Endothelial cell of umbilical vein (primary cell): Measurements from ENCODE around the gene DYRK3. TPM values are rescaled to one million over a fixed set of nuclear protein-coding genes. Genes with fewer than 3 reads are reported as not detected.

Source experiments
- BruUV-seq: library from RNA; stranded (reverse); fragments of 400-500 nt; replicated peaks from 2 replicates; lab custom pipeline; 2021; lab: Mats Ljungman, UMichigan
- CTCF ChIA-PET: fragments of 300-600, 350-600 bp; sonication (Branson Sonifier 250); formaldehyde crosslinking; loops from one replicate; lab custom pipeline; 2021; ENCODE audit warnings: antibody characterized with exemption, inconsistent platforms; lab: Charles Lee
- POLR2A ChIA-PET: fragments of 300-600, 350-600 bp; sonication (Branson Sonifier 250); formaldehyde crosslinking; loops from one replicate; lab custom pipeline; 2021; ENCODE audit warnings: antibody characterized with exemption, inconsistent platforms; lab: Charles Lee
- DNase-seq: peaks from one replicate; pipeline ENCODE4 v3.0.0-alpha.2; 2011; ENCODE audit warnings: low read depth, low spot score
- FAIRE-seq: peaks from 2 replicates; lab custom pipeline; 2011; peaks lifted over from hg19 to GRCh38; lab: Jason Lieb, UNC
- H2AFZ ChIP-seq: 2 replicates; pipeline ENCODE4 v1.6.0; 2012; ENCODE audit warnings: low read depth, low read length, control low read depth, inconsistent platforms
- H3K27ac ChIP-seq: 2 replicates; pipeline ENCODE4 v1.5.1; 2011; ENCODE audit warnings: low read depth, mild to moderate bottlenecking, control low read depth, low read length, moderate library complexity; ENCODE audit not compliant: insufficient read depth
- H3K27me3 ChIP-seq, 2 experiments: 2 replicates each; pipeline versions ENCODE4 v1.6.0 to v1.6.1; 2011; ENCODE audit warnings: low read length in 2 of 2, mixed read lengths in 1 of 2; ENCODE audit not compliant: control insufficient read depth in 2 of 2, insufficient read depth in 2 of 2
- H3K36me3 ChIP-seq, 2 experiments: 2 replicates in 1 of 2; 3 replicates in 1 of 2; pipeline ENCODE4 v1.5.1; 2011; ENCODE audit warnings: low read length in 2 of 2, mild to moderate bottlenecking in 1 of 2, moderate library complexity in 1 of 2; ENCODE audit not compliant: control insufficient read depth in 2 of 2, insufficient read depth in 2 of 2; ENCODE audit errors: extremely low read depth in 1 of 2
- H3K4me1 ChIP-seq: 3 replicates; pipeline ENCODE4 v1.5.1; 2011; ENCODE audit warnings: mild to moderate bottlenecking, low read length; ENCODE audit not compliant: control insufficient read depth, insufficient read depth; ENCODE audit errors: extremely low read depth
- H3K4me2 ChIP-seq: 2 replicates; pipeline ENCODE4 v1.6.1; 2011; ENCODE audit warnings: low read length, control low read depth, mixed read lengths; ENCODE audit not compliant: insufficient read depth
- H3K4me3 ChIP-seq, 3 experiments: fragments of 200-600 bp in 1 of 3; sonication (generic), shearing (Covaris generic) in 1 of 3; replicated peaks in 1 of 3; 2 replicates each; pipeline ENCODE4 v1.5.1; 2011 to 2016; ENCODE audit warnings: control low read depth in 3 of 3, low read length in 3 of 3, mild to moderate bottlenecking in 2 of 3, inconsistent platforms in 1 of 3, low read depth in 1 of 3, moderate library complexity in 1 of 3; ENCODE audit not compliant: insufficient read depth in 1 of 3
- H3K79me2 ChIP-seq: 2 replicates; pipeline ENCODE4 v1.6.0; 2012; ENCODE audit warnings: low read length, inconsistent platforms; ENCODE audit not compliant: control insufficient read depth, insufficient read depth
- H3K9ac ChIP-seq: replicated peaks from 2 replicates; pipeline ENCODE3; 2011; ENCODE audit warnings: low read length, control low read depth; ENCODE audit not compliant: insufficient read depth; ENCODE audit errors: extremely low read depth
- H3K9me1 ChIP-seq: replicated peaks from 3 replicates; pipeline ENCODE4 v1.6.0; 2011; ENCODE audit warnings: mild to moderate bottlenecking, low read length; ENCODE audit not compliant: control insufficient read depth, insufficient read depth; ENCODE audit errors: extremely low read depth
- H3K9me3 ChIP-seq: replicated peaks from 2 replicates; pipeline ENCODE4 v1.5.1; 2012; ENCODE audit warnings: low read length, inconsistent platforms; ENCODE audit not compliant: control insufficient read depth, insufficient read depth
- H4K20me1 ChIP-seq: replicated peaks from 2 replicates; pipeline ENCODE3; 2011; ENCODE audit warnings: mild to moderate bottlenecking, low read length; ENCODE audit not compliant: control insufficient read depth, insufficient read depth; ENCODE audit errors: extremely low read depth
- FOS ChIP-seq: IDR thresholded peaks from 2 replicates; pipeline ENCODE4 v1.6.1; 2011; ENCODE audit warnings: mild to moderate bottlenecking, low read length, moderate library complexity, borderline replicate concordance; ENCODE audit not compliant: insufficient read depth
- GATA2 ChIP-seq: IDR thresholded peaks from 2 replicates; pipeline ENCODE4 v1.7.0; 2011; ENCODE audit warnings: low read depth, mild to moderate bottlenecking, moderate library complexity, mixed read lengths, low read length; ENCODE audit not compliant: insufficient read length, insufficient read depth
- JUN ChIP-seq: IDR thresholded peaks from 2 replicates; pipeline ENCODE4 v1.6.1; 2011; ENCODE audit warnings: borderline replicate concordance, low read depth; ENCODE audit not compliant: insufficient read length, insufficient read depth
- MYC ChIP-seq: IDR thresholded peaks from one replicate; pipeline ENCODE4 v1.6.1; 2011; ENCODE audit warnings: mild to moderate bottlenecking, low read depth, low read length
- POLR2A ChIP-seq: IDR thresholded peaks from 2 replicates; pipeline ENCODE4 v1.6.1; 2012; ENCODE audit warnings: low read depth, mild to moderate bottlenecking, control low read depth, low read length
- POLR2AphosphoS5 ChIP-seq: IDR thresholded peaks from 2 replicates; pipeline ENCODE4 v1.6.1; 2012; ENCODE audit warnings: low read depth, mild to moderate bottlenecking, control low read depth, low read length, moderate library complexity; ENCODE audit not compliant: insufficient read depth
- dilution Hi-C: fragments of 300-500 bp; cut with MboI; formaldehyde crosslinking; loops from one replicate; pipeline ENCODE4 v1.15.0; 2019; ENCODE audit warnings: low sequenced_read_pairs; ENCODE audit not compliant: extremely low pct_ligation_motif_present
- intact Hi-C: fragments of 100-400 bp; cut with micrococcal nuclease; formaldehyde crosslinking; loops from one replicate; pipeline ENCODE4 v1.10.0; 2022
- polyA plus RNA-seq, 4 experiments: library from polyadenylated mRNA; depleted of rRNA in 3 of 4; stranded (reverse) in 3 of 4; unstranded in 1 of 4; fragments of >200 nt; gene quantifications; 2 replicates each; pipeline versions ENCODE4 v1.2.1 to v1.2.3, GENCODE V29; 2011 to 2012; ENCODE audit warnings: missing spikeins in 1 of 4
- total RNA-seq: library from RNA; stranded (reverse); gene quantifications from 2 replicates; pipeline ENCODE4 v1.2.3, GENCODE V29; 2021
- TF ChIP-seq, protein P1 (sequence below): IDR thresholded peaks from 2 replicates; pipeline ENCODE4 v1.6.1; 2011; ENCODE audit not compliant: insufficient read depth, insufficient read length
- TF ChIP-seq, protein P2 (sequence below), 2 donors: IDR thresholded peaks; 1 replicate in 1 of 2; 2 replicates in 1 of 2; pipeline ENCODE4 v1.5.1; 2011; ENCODE audit warnings: low read length in 2 of 2, mild to moderate bottlenecking in 2 of 2, moderate library complexity in 2 of 2, control low read depth in 1 of 2, inconsistent platforms in 1 of 2, low read depth in 1 of 2; ENCODE audit not compliant: insufficient read depth in 1 of 2; ENCODE audit errors: extremely low read depth in 1 of 2

The DYRK3 gene
- total and polyA plus RNA-seq, 2 donors (not counting 3 experiments of a cell fraction or from before 2014, with no cell fraction given): 3.4 to 7.4 TPM

DNA sequence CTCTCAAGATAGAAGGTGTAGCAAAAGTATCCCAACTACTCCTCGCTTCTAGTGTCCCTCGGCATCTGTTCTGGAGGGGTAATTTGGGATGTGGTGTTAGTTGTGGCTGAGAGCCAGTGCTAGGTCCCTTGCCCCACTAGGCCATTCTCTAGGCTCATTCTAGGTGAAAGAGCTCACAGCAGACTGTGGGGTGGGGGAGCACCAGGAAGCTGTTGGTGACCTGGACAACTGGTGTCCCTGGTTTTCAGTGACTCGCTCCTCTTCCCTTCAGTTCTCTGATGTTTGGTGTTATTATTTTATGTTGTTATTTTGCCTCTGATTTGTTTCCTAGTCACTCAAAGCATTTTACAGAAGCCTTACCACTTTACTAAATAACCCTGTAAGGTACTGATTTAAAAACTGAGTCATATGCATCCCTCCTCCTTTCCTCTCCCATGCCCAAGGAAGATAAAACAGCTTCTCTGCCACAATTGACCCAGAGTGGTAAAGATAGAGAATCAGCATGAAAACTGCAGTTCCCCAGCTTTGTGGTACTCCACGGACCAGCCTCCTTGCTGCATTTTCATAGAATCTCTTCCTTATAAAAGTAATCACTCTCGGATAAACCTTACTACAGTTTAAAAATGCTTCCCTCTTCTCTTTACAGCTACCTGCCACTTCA is 14.1 kb downstream of the DYRK3 start:
- no TSS peak for BruUV-seq
- no peak overlapping the region for H2AFZ ChIP-seq
- DNase-seq (no peak), FAIRE-seq (no peak)
- H4K20me1 ChIP-seq: no peaks in the 10 kb centered on the region
- peaks cover 6 to 7% of the 10 kb centered on the region in 2 experiments for H3K36me3 ChIP-seq
- ChIA-PET CTCF (interaction anchor here (0.7 to 6.6 kb wide), 8 partner anchors 9 to 159 kb away, joined by 3 to 52 read pairs (median 5); partner anchors contain the start of genes DYRK3 and EIF2D), POLR2A (no interaction called here)
- no peaks in the 10 kb centered on the region for H3K27me3 ChIP-seq
- no peaks in the 10 kb centered on the region for H3K79me2 ChIP-seq
- no peak overlapping the region for H3K4me2 ChIP-seq
- H3K4me1 ChIP-seq: no peaks in the 10 kb centered on the region
- H3K27ac ChIP-seq: no peak overlapping the region
- no peak for TF ChIP-seq POLR2A
- TF ChIP-seq, protein P1, sequence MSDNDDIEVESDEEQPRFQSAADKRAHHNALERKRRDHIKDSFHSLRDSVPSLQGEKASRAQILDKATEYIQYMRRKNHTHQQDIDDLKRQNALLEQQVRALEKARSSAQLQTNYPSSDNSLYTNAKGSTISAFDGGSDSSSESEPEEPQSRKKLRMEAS: no peak
- TF ChIP-seq MYC: no peak
- no peak for TF ChIP-seq GATA2
- no peak for TF ChIP-seq JUN
- intact Hi-C loops (no loop called here), dilution Hi-C loops (no loop called here)
- no peak overlapping the region for H3K4me3 ChIP-seq
- H3K9me3 ChIP-seq: no peaks in the 10 kb centered on the region
- H3K9me1 ChIP-seq: no peaks in the 10 kb centered on the region
- no peak overlapping the region for H3K9ac ChIP-seq

DNA sequence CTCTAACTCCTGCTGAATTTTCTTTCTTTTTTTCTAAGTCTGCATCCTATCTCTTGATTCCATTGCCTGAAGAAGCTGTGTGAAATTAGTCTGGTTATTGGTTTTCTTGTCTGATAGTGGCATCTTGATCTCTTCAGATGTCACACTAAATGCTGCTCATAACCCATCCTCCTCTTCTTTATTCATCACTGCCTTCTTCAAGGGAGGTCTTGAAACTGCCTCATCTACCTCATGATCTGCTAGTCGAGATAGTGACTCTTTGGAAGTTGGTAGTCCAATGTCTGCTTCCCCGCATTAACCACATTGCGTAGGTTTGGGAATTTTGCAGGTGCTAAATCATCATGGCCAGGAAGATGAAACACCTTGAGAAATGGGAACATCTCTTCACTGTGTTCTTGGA is 15.7 kb downstream of the DYRK3 start:
- Histone ChIP-seq H3K9me3 (no peaks in the 10 kb centered on the region), H3K4me1 (no peaks in the 10 kb centered on the region), H3K4me3 (no peak overlapping the region), H3K36me3 (peaks cover 6 to 7% of the 10 kb centered on the region in 2 experiments), H2AFZ (no peak overlapping the region), H3K9me1 (no peaks in the 10 kb centered on the region), H3K27me3 (no peaks in the 10 kb centered on the region), H3K79me2 (no peaks in the 10 kb centered on the region), H3K27ac (no peak overlapping the region), H3K4me2 (no peak overlapping the region), H4K20me1 (no peaks in the 10 kb centered on the region), H3K9ac (no peak overlapping the region)
- dilution Hi-C loops (no loop called here), intact Hi-C loops (no loop called here)
- BruUV-seq: no TSS peak
- ChIA-PET POLR2A (no interaction called here), CTCF (interaction anchor here (2.8 to 6.6 kb wide), 2 partner anchors 8 to 13 kb away, joined by 15 to 52 read pairs; no protein-coding TSS in a partner anchor)
- FAIRE-seq (no peak), DNase-seq (no peak)
- TF ChIP-seq JUN (no peak), POLR2A (no peak), GATA2 (no peak), MYC (no peak), FOS (no peak), POLR2AphosphoS5 (no peak)
- TF ChIP-seq, protein P2, sequence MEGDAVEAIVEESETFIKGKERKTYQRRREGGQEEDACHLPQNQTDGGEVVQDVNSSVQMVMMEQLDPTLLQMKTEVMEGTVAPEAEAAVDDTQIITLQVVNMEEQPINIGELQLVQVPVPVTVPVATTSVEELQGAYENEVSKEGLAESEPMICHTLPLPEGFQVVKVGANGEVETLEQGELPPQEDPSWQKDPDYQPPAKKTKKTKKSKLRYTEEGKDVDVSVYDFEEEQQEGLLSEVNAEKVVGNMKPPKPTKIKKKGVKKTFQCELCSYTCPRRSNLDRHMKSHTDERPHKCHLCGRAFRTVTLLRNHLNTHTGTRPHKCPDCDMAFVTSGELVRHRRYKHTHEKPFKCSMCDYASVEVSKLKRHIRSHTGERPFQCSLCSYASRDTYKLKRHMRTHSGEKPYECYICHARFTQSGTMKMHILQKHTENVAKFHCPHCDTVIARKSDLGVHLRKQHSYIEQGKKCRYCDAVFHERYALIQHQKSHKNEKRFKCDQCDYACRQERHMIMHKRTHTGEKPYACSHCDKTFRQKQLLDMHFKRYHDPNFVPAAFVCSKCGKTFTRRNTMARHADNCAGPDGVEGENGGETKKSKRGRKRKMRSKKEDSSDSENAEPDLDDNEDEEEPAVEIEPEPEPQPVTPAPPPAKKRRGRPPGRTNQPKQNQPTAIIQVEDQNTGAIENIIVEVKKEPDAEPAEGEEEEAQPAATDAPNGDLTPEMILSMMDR (IDR thresholded peaks at IDR 0.05; ENCODE audit: extremely low read depth in 1 of 2, insufficient read depth in 1 of 2, low read depth in 1 of 2, low read length in 2 of 2): no peak
- TF ChIP-seq, protein P1: no peak
